Measurements from ENCODE around the gene MDM4.

- TF ChIP-seq MAX (IDR thresholded peaks at IDR 0.05; ENCODE audit: insufficient read depth, insufficient read length): no peak
- no peak for TF ChIP-seq CTCF (IDR thresholded peaks at IDR 0.05; ENCODE audit: extremely low read depth in 1 of 2, insufficient read depth in 1 of 2, low read depth in 1 of 2, low read length in 2 of 2)
- no peak for TF ChIP-seq GATA2 (IDR thresholded peaks at IDR 0.05; ENCODE audit: insufficient read depth, insufficient read length, low read depth, low read length)
Measured at GRCh38 chr1:204591473-204592090, 75.4 kb downstream of the MDM4 start.

All from endothelial cell of umbilical vein (primary cell).